Keratinocyte (primary cell): ENCODE results near the gene TMEM176B. TPM values are rescaled to one million over a fixed set of nuclear protein-coding genes. Genes with fewer than 3 reads are reported as not detected.
A peak's percentile ranks its signal among the peaks of the same experiment; 100 is the strongest.

ENCODE experiments used
- DNase-seq: peaks from one replicate; pipeline ENCODE4 v3.0.0-alpha.2; 2011; ENCODE audit warnings: low read depth, missing footprints, low spot score
- FAIRE-seq: peaks from 2 replicates; lab custom pipeline; 2011; peaks lifted over from hg19 to GRCh38; lab: Jason Lieb, UNC
- H2AFZ ChIP-seq: 2 replicates; pipeline ENCODE4 v1.6.0; 2012; ENCODE audit warnings: low read length, control low read depth, inconsistent platforms; ENCODE audit not compliant: control insufficient read depth
- H3K27ac ChIP-seq: 2 replicates; pipeline ENCODE4 v1.5.1; 2011; ENCODE audit warnings: low read length; ENCODE audit not compliant: control insufficient read depth, insufficient read depth
- H3K27me3 ChIP-seq: 3 replicates; pipeline ENCODE4 v1.6.0; 2011; ENCODE audit warnings: low read length; ENCODE audit not compliant: control insufficient read depth, insufficient read depth; ENCODE audit errors: extremely low read depth
- H3K36me3 ChIP-seq, 2 experiments: 2 replicates in 1 of 2; 3 replicates in 1 of 2; pipeline ENCODE4 v1.5.1; 2011; ENCODE audit warnings: low read length in 2 of 2, mild to moderate bottlenecking in 1 of 2; ENCODE audit not compliant: control insufficient read depth in 2 of 2, insufficient read depth in 2 of 2; ENCODE audit errors: extremely low read depth in 1 of 2
- H3K4me1 ChIP-seq: 3 replicates; pipeline ENCODE4 v1.5.1; 2011; ENCODE audit warnings: low read length; ENCODE audit not compliant: control insufficient read depth, insufficient read depth; ENCODE audit errors: extremely low read depth
- H3K4me2 ChIP-seq: 3 replicates; pipeline ENCODE4 v1.6.0; 2011; ENCODE audit warnings: low read depth, low read length; ENCODE audit not compliant: control insufficient read depth, insufficient read depth; ENCODE audit errors: extremely low read depth
- H3K4me3 ChIP-seq, 3 experiments: fragments of 200-600 bp in 1 of 3; sonication (generic) in 1 of 3; 2 replicates in 2 of 3; 3 replicates in 1 of 3; pipeline ENCODE4 v1.5.1; 2011 to 2016; ENCODE audit warnings: low read length in 3 of 3, mild to moderate bottlenecking in 3 of 3, control low read depth in 2 of 3, inconsistent platforms in 1 of 3, low read depth in 1 of 3, mixed read lengths in 1 of 3, mixed run types in 1 of 3, moderate library complexity in 1 of 3; ENCODE audit not compliant: control insufficient read depth in 2 of 3, insufficient read depth in 2 of 3; ENCODE audit errors: extremely low read depth in 1 of 3
- H3K79me2 ChIP-seq: 2 replicates; pipeline ENCODE4 v1.6.0; 2012; ENCODE audit warnings: low read length; ENCODE audit not compliant: control insufficient read depth, insufficient read depth
- H3K9ac ChIP-seq: 3 replicates; pipeline ENCODE4 v1.6.0; 2011; ENCODE audit warnings: low read length; ENCODE audit not compliant: control insufficient read depth, insufficient read depth; ENCODE audit errors: extremely low read depth
- H3K9me1 ChIP-seq: 3 replicates; pipeline ENCODE4 v1.6.0; 2011; ENCODE audit warnings: low read length; ENCODE audit not compliant: control insufficient read depth, insufficient read depth; ENCODE audit errors: extremely low read depth
- H3K9me3 ChIP-seq: 2 replicates; pipeline ENCODE4 v1.5.1; 2012; ENCODE audit warnings: low read depth, low read length; ENCODE audit not compliant: control insufficient read depth
- H4K20me1 ChIP-seq: 3 replicates; pipeline ENCODE4 v1.6.0; 2011; ENCODE audit warnings: low read length; ENCODE audit not compliant: control insufficient read depth, insufficient read depth; ENCODE audit errors: extremely low read depth
- EZH2 ChIP-seq: IDR thresholded peaks from one replicate; pipeline ENCODE4 v1.6.1; 2012; ENCODE audit warnings: inconsistent platforms, mild to moderate bottlenecking, low read length, moderate library complexity
- dilution Hi-C: fragments of 300-500 bp; cut with MboI; formaldehyde crosslinking; loops from one replicate; pipeline ENCODE4 v1.7.0; 2020; ENCODE audit warnings: low sequenced_read_pairs; ENCODE audit not compliant: extremely low pct_ligation_motif_present
- polyA minus RNA-seq, 3 experiments: library from RNA; depleted of rRNA, polyadenylated mRNA; stranded (reverse); fragments of >200 nt; gene quantifications; 1 replicate in 1 of 3; 2 replicates in 1 of 3; 3 replicates in 1 of 3; pipeline ENCODE4 v1.2.3, GENCODE V29; 2011
- polyA plus RNA-seq, 5 experiments: library from polyadenylated mRNA; depleted of rRNA in 3 of 5; stranded (reverse) in 3 of 5; stranded (forward) in 1 of 5; unstranded in 1 of 5; fragments of >200 nt; gene quantifications; 1 replicate in 1 of 5; 2 replicates in 3 of 5; 3 replicates in 1 of 5; pipeline versions ENCODE4 v1.2.1 to v1.2.3, GENCODE V29; 2011 to 2012; ENCODE audit warnings: missing spikeins in 2 of 5, low read depth in 1 of 5, low replicate concordance in 1 of 5
- TF ChIP-seq, protein P1 (sequence below), 3 experiments: IDR thresholded peaks in 1 of 3; conservative IDR thresholded peaks in 1 of 3; optimal IDR thresholded peaks in 1 of 3; 2 replicates in 2 of 3; 3 replicates in 1 of 3; pipeline versions ENCODE3 to v1.5.1; 2011; ENCODE audit warnings: low read length in 3 of 3, mild to moderate bottlenecking in 3 of 3, moderate library complexity in 2 of 3, control low read depth in 1 of 3, inconsistent platforms in 1 of 3; ENCODE audit not compliant: insufficient read depth in 2 of 3; ENCODE audit errors: extremely low read depth in 1 of 3

Gene TMEM176B
- not detected in 3 replicates for polyA plus RNA-seq
- polyA plus RNA-seq (2011; ENCODE audit: low read depth), result not detected
- polyA plus RNA-seq (2011; cell fraction: cytosol; rRNA removed), result not detected in 2 replicates
- not detected in 2 replicates for polyA plus RNA-seq (2011; cell fraction: nucleus; rRNA removed)
- not detected in 2 replicates for polyA plus RNA-seq (2012; ENCODE audit: low replicate concordance)
- polyA minus RNA-seq, result not detected in 3 replicates
- polyA minus RNA-seq (2011; cell fraction: cytosol; rRNA and poly(A)+ RNA removed), result not detected
- polyA minus RNA-seq (2011; cell fraction: nucleus; rRNA and poly(A)+ RNA removed), result not detected in 2 replicates

DNA sequence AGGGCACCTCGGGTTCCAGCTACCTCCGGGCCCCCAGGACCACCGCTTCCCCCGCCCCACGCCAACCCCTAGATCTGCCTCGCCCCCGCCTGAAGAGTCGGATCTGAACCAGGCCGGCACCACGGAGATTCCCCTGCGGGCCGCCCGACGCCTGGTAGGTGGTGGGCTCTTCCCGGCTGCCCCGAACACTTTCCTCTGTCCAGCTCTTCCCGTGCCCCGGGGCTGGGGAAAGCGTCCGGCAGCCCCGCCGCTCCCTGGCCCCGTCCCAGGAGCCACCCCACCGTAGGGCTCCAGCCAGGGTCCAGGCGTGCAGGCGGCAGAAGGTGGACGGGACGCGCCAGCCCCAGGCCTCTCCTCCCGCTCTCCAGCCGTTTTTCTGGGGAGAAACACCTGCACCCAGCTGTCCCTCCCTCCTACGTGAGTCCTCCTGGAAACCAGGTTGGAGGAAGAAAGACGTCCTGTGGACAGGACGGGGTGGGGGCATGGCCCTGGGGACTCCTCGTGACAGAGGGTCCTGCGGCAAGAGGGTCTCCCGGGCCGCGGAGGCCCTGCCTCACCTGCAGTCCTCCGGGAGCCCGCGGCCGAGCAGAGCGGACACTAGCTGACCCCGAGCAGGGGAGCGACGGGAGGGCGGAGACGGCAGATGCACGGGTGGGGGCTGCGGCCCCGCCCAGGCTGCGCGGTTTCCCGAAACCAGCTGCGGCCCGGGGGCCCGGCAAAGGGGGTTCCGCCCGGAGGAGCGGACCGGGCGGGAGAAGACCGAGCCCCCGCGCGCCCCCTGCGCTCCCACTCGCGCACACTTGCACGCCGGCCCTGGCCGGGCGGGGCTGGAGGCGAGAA lies at the start of gene TMEM176B:
TMEM176B (minus strand) TSS at position 624 of the 840 bp plus-strand sequence. CDS start 3,795 bp downstream, outside the sequence.
- Histone ChIP-seq H3K27me3 (peaks cover 45% of the 10 kb centered on the region), H3K9ac (no peak within 1 kb of the TSS), H3K36me3 (no peaks in the 10 kb centered on the region), H3K27ac (no peak within 1 kb of the TSS), H3K4me2 (no peak within 1 kb of the TSS), H3K9me1 (no peaks in the 10 kb centered on the region), H3K79me2 (no peaks in the 10 kb centered on the region), H3K4me1 (no peaks in the 10 kb centered on the region), H3K9me3 (no peaks in the 10 kb centered on the region), H4K20me1 (no peaks in the 10 kb centered on the region), H2AFZ (no peak within 1 kb of the TSS), H3K4me3 (no peak within 1 kb of the TSS)
- TF ChIP-seq, protein P1, sequence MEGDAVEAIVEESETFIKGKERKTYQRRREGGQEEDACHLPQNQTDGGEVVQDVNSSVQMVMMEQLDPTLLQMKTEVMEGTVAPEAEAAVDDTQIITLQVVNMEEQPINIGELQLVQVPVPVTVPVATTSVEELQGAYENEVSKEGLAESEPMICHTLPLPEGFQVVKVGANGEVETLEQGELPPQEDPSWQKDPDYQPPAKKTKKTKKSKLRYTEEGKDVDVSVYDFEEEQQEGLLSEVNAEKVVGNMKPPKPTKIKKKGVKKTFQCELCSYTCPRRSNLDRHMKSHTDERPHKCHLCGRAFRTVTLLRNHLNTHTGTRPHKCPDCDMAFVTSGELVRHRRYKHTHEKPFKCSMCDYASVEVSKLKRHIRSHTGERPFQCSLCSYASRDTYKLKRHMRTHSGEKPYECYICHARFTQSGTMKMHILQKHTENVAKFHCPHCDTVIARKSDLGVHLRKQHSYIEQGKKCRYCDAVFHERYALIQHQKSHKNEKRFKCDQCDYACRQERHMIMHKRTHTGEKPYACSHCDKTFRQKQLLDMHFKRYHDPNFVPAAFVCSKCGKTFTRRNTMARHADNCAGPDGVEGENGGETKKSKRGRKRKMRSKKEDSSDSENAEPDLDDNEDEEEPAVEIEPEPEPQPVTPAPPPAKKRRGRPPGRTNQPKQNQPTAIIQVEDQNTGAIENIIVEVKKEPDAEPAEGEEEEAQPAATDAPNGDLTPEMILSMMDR (optimal IDR thresholded peaks at IDR 0.05 in 1 of 3, IDR thresholded peaks at IDR 0.05 in 1 of 3, conservative IDR thresholded peaks at IDR 0.05 in 1 of 3; ENCODE audit: extremely low read depth in 1 of 3, insufficient read depth in 2 of 3, low read length in 3 of 3), result no peak
- TF ChIP-seq EZH2, result peak; percentile 90
- dilution Hi-C loops, result no loop called here
- FAIRE-seq (no peak), DNase-seq (no peak)

DNA sequence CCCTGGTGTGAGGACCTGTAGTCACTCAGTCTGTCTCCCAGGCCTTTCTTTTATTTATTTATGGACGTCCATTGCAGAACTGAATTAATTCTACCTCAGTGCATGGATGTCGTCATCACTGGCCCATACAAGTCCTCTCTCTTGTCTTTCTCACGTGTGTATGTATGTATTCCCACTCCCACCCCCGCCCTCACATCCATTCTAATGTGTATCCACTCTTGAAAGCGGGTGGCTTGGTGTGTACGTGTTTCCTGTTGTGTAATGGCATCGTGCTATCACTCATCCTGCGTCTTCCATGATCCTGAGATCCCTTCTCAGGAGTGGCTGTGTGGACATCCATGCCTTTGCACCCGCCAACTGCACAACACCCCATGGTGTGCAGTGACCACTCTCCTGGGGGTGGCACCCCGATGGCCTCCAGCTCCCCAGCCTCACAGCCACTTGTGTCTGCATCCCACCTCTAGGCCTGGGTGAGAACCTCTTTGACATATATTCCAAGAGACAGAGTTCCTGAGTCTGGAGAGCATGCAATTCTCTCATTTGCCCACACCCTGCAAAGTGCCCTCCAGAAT lies 49.1 kb upstream of the TMEM176B start:
- Histone ChIP-seq H3K36me3 (no peaks in the 10 kb centered on the region), H3K9me1 (no peaks in the 10 kb centered on the region), H4K20me1 (no peaks in the 10 kb centered on the region), H3K79me2 (no peaks in the 10 kb centered on the region), H3K9ac (no peak overlapping the region), H3K4me3 (no peak overlapping the region), H3K27me3 (peaks cover 6% of the 10 kb centered on the region), H3K27ac (no peak overlapping the region), H3K9me3 (no peaks in the 10 kb centered on the region), H2AFZ (no peak overlapping the region), H3K4me1 (no peaks in the 10 kb centered on the region), H3K4me2 (no peak overlapping the region)
- dilution Hi-C loops, result no loop called here
- FAIRE-seq (no peak), DNase-seq (no peak)
- TF ChIP-seq EZH2, result no peak
- TF ChIP-seq, protein P1 (optimal IDR thresholded peaks at IDR 0.05 in 1 of 3, IDR thresholded peaks at IDR 0.05 in 1 of 3, conservative IDR thresholded peaks at IDR 0.05 in 1 of 3; ENCODE audit: extremely low read depth in 1 of 3, insufficient read depth in 2 of 3, low read length in 3 of 3), result no peak
